Astrocyte (in vitro differentiated cells and primary cell): Measurements from ENCODE around the gene TSPEAR. TPM values are rescaled to one million over a fixed set of nuclear protein-coding genes. Genes with fewer than 3 reads are reported as not detected.

Experiments used
- DNase-seq: peaks from one replicate; pipeline ENCODE4 v3.0.0-alpha.2; 2010; ENCODE audit warnings: low read depth
- FAIRE-seq: peaks from 2 replicates; lab custom pipeline; 2011; peaks lifted over from hg19 to GRCh38; lab: Jason Lieb, UNC
- H2AFZ ChIP-seq: 2 replicates; pipeline ENCODE4 v1.6.0; 2012; ENCODE audit warnings: low read depth, low read length, inconsistent platforms
- H3K27ac ChIP-seq: 2 replicates; pipeline ENCODE4 v1.5.1; 2011; ENCODE audit warnings: low read depth, low read length, inconsistent platforms
- H3K27me3 ChIP-seq: 2 replicates; pipeline ENCODE4 v1.6.0; 2011; ENCODE audit warnings: low read length, inconsistent platforms; ENCODE audit not compliant: insufficient read depth
- H3K36me3 ChIP-seq: 2 replicates; pipeline ENCODE4 v1.5.1; 2011; ENCODE audit warnings: low read length, inconsistent platforms; ENCODE audit not compliant: insufficient read depth
- H3K4me1 ChIP-seq: 2 replicates; pipeline ENCODE4 v1.5.1; 2011; ENCODE audit warnings: low read length, inconsistent platforms; ENCODE audit not compliant: insufficient read depth
- H3K4me2 ChIP-seq: 2 replicates; pipeline ENCODE4 v1.6.0; 2012; ENCODE audit warnings: low read length, inconsistent platforms
- H3K4me3 ChIP-seq: 2 replicates; pipeline ENCODE4 v1.5.1; 2011; ENCODE audit warnings: low read depth, mild to moderate bottlenecking, low read length, inconsistent platforms; ENCODE audit not compliant: insufficient read depth
- H3K79me2 ChIP-seq: 2 replicates; pipeline ENCODE4 v1.6.0; 2012; ENCODE audit warnings: mild to moderate bottlenecking, low read length, inconsistent platforms; ENCODE audit not compliant: insufficient read depth
- H3K9ac ChIP-seq: 2 replicates; pipeline ENCODE4 v1.6.0; 2012; ENCODE audit warnings: mild to moderate bottlenecking, low read length, inconsistent platforms
- H3K9me3 ChIP-seq: 2 replicates; pipeline ENCODE4 v1.5.1; 2012; ENCODE audit warnings: low read depth, mild to moderate bottlenecking, low read length, inconsistent platforms; ENCODE audit not compliant: insufficient read depth
- H4K20me1 ChIP-seq: 2 replicates; pipeline ENCODE4 v1.6.0; 2012; ENCODE audit warnings: low read length, inconsistent platforms; ENCODE audit not compliant: insufficient read depth
- H3K27ac Mint-ChIP-seq: one replicate; pipeline ENCODE4 v1.8.0; 2021; ENCODE audit warnings: mild to moderate bottlenecking, mixed read lengths; ENCODE audit not compliant: unreplicated experiment
- H3K27me3 Mint-ChIP-seq: one replicate; pipeline ENCODE4 v1.8.0; 2021; ENCODE audit warnings: low read depth, mixed read lengths; ENCODE audit not compliant: unreplicated experiment
- H3K36me3 Mint-ChIP-seq: one replicate; pipeline ENCODE4 v1.8.0; 2021; ENCODE audit warnings: low read depth, mixed read lengths; ENCODE audit not compliant: unreplicated experiment
- H3K4me1 Mint-ChIP-seq: one replicate; pipeline ENCODE4 v1.8.0; 2021; ENCODE audit warnings: low read depth, mixed read lengths; ENCODE audit not compliant: unreplicated experiment
- H3K4me3 Mint-ChIP-seq: one replicate; pipeline ENCODE4 v1.8.0; 2021; ENCODE audit warnings: mild to moderate bottlenecking, moderate library complexity, mixed read lengths; ENCODE audit not compliant: unreplicated experiment
- H3K9me3 Mint-ChIP-seq: one replicate; pipeline ENCODE4 v1.8.0; 2021; ENCODE audit warnings: mild to moderate bottlenecking, mixed read lengths; ENCODE audit not compliant: unreplicated experiment
- CTCF ChIP-seq: IDR thresholded peaks from 2 replicates; pipeline ENCODE4 v1.5.1; 2011; ENCODE audit warnings: low read depth, mild to moderate bottlenecking, inconsistent platforms, low read length, moderate library complexity; ENCODE audit not compliant: insufficient read depth
- EZH2 ChIP-seq: IDR thresholded peaks from 2 replicates; pipeline ENCODE4 v1.6.1; 2012; ENCODE audit warnings: mild to moderate bottlenecking, low read length, inconsistent platforms; ENCODE audit not compliant: insufficient read depth
- total RNA-seq: library from RNA; stranded (reverse); gene quantifications from 2 replicates; pipeline ENCODE4 v1.2.1, GENCODE V29; 2021

Gene TSPEAR
- total RNA-seq, 1 donor from 2014 or later: not detected

- TF ChIP-seq CTCF (no peak), EZH2 (no peak)
- H3K4me3 Mint-ChIP-seq: no peak overlapping the region
- H3K4me2 ChIP-seq: no peak overlapping the region
- no peaks in the 10 kb centered on the region for H4K20me1 ChIP-seq
- no peak overlapping the region for H2AFZ ChIP-seq
- H3K4me3 ChIP-seq: no peak overlapping the region
- H3K27ac ChIP-seq: no peak overlapping the region
- no peaks in the 10 kb centered on the region for H3K36me3 ChIP-seq
- H3K27me3 ChIP-seq: peaks cover 2% of the 10 kb centered on the region
- no peak overlapping the region for H3K9ac ChIP-seq
- H3K36me3 Mint-ChIP-seq: peaks cover 1% of the 10 kb centered on the region
- DNase-seq (no peak), FAIRE-seq (no peak)
- H3K9me3 ChIP-seq: no peaks in the 10 kb centered on the region
- no peak overlapping the region for H3K27ac Mint-ChIP-seq
- H3K9me3 Mint-ChIP-seq: no peaks in the 10 kb centered on the region
- H3K79me2 ChIP-seq: no peaks in the 10 kb centered on the region
- no peaks in the 10 kb centered on the region for H3K4me1 ChIP-seq
- H3K27me3 Mint-ChIP-seq: peaks cover 37% of the 10 kb centered on the region
- peaks cover 4% of the 10 kb centered on the region for H3K4me1 Mint-ChIP-seq
These were observed 203.0 kb downstream of the TSPEAR start for GRCh38 chr21:44508426-44508710.

DNA sequence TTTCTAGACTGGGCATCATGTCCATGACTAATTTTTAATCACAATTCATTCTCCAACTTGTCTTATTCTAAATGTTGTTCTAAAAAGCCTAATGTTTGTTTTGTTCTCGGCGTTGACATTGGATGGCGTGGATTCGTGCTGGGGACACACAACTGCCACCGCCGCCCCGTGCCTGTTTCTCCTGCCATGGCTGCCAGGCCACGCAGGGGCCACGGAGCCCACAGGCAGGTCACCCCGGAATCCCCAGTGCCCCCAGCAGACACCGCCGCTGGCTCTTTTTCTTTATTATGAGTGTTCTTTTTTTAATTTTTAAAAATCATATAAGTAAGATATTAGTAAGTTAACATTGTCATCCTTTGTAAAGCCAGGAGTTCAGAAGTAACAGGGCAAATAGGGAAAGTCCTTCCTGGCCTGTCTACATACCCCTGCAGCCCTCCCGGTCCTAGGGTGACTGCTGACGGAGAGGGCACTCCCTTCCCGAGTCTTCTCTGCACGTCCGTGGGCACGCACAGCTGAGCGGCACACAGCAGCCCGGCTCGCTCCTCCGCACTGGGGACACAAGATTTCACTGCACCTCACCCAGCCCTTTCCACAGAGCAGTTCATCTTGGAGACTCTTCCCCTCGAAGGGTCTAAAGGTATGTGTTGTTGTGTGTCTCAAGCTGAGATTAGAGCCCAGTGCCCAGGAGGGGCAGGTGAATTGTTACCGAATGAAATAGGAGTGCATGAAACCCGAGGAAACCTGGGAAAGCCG, 203.5 kb downstream of the TSPEAR start:
- no peaks in the 10 kb centered on the region for H3K36me3 ChIP-seq
- H3K9ac ChIP-seq: no peak overlapping the region
- Mint-ChIP-seq H3K4me3 (no peak overlapping the region), H3K27me3 (peaks cover 35% of the 10 kb centered on the region), H3K36me3 (peaks cover 1% of the 10 kb centered on the region), H3K9me3 (no peaks in the 10 kb centered on the region), H3K27ac (no peak overlapping the region), H3K4me1 (peaks cover 4% of the 10 kb centered on the region)
- no peaks in the 10 kb centered on the region for H4K20me1 ChIP-seq
- no peaks in the 10 kb centered on the region for H3K4me1 ChIP-seq
- H3K9me3 ChIP-seq: no peaks in the 10 kb centered on the region
- no peak for TF ChIP-seq CTCF
- no peak for TF ChIP-seq EZH2
- H2AFZ ChIP-seq: no peak overlapping the region
- H3K79me2 ChIP-seq: no peaks in the 10 kb centered on the region
- H3K27ac ChIP-seq: no peak overlapping the region
- FAIRE-seq: no peak
- H3K27me3 ChIP-seq: peaks cover 2% of the 10 kb centered on the region
- DNase-seq: no peak
- H3K4me3 ChIP-seq: no peak overlapping the region
- no peak overlapping the region for H3K4me2 ChIP-seq
